HCT116 (cell line): ENCODE results near the gene STON1. TPM values are rescaled to one million over a fixed set of nuclear protein-coding genes. Genes with fewer than 3 reads are reported as not detected.

ENCODE experiments used
- ATAC-seq: fragments of 200-7000 bp; cut with Tn5 transposase; 2 replicates; pipeline ENCODE4 v1.9.1; 2020; ENCODE audit warnings: mild to moderate bottlenecking, moderate library complexity
- BruUV-seq: library from RNA; stranded (reverse); fragments of 400-500 nt; replicated peaks from 2 replicates; lab custom pipeline; 2021; lab: Mats Ljungman, UMichigan
- CTCF ChIA-PET: fragments of 300-600 bp; sonication (Branson Sonifier 250); formaldehyde crosslinking; loops from one replicate; lab custom pipeline; 2021; ENCODE audit warnings: antibody characterized with exemption; lab: Charles Lee
- POLR2A ChIA-PET: fragments of 300-600, 350-600 bp; sonication (Branson Sonifier 250); formaldehyde crosslinking; loops from one replicate; lab custom pipeline; 2021; ENCODE audit warnings: antibody characterized with exemption; lab: Charles Lee
- RAD21 ChIA-PET, 2 experiments: fragments of 300-600 bp; sonication (Branson Sonifier 250); formaldehyde crosslinking; loops; one replicate each; lab custom pipeline; 2023; ENCODE audit warnings: low total read pairs in 2 of 2; ENCODE audit not compliant: uncharacterized antibody in 2 of 2, unreplicated experiment in 2 of 2, low non-redundant PET in 1 of 2; lab: Charles Lee
- DNase-seq: peaks from one replicate; pipeline ENCODE4 v3.0.0-alpha.2; 2010; ENCODE audit warnings: low read depth, low spot score
- H2AFZ ChIP-seq: fragments of 200-600 bp; shearing (Covaris generic), sonication (generic); 2 replicates; pipeline ENCODE4 v1.6.1; 2017; ENCODE audit warnings: low read depth, mixed run types, mixed read lengths, antibody characterized with exemption, low read length; ENCODE audit not compliant: poor library complexity, severe bottlenecking
- H3K27ac ChIP-seq: 2 replicates; pipeline ENCODE4 v1.5.1; 2012; ENCODE audit warnings: low read depth, low read length
- H3K27me3 ChIP-seq: fragments of 200-600 bp; sonication (generic); 2 replicates; pipeline ENCODE4 v1.6.1; 2016; ENCODE audit warnings: mixed run types, low read length, mixed read lengths; ENCODE audit not compliant: insufficient read depth
- H3K36me3 ChIP-seq, 2 experiments: fragments of 200-500 bp in 1 of 2; fragments of 200-600 bp in 1 of 2; sonication (Bioruptor generic) in 1 of 2; sonication (generic) in 1 of 2; 2 replicates each; pipeline versions ENCODE4 v1.5.1 to v1.6.1; 2014 to 2016; ENCODE audit warnings: low read length in 2 of 2, inconsistent platforms in 1 of 2, mixed read lengths in 1 of 2, mixed run types in 1 of 2; ENCODE audit not compliant: insufficient read depth in 2 of 2, control insufficient read depth in 1 of 2
- H3K4me1 ChIP-seq, 2 experiments: fragments of 200-600 bp in 1 of 2; sonication (generic) in 1 of 2; 2 replicates each; pipeline versions ENCODE4 v1.5.1 to v1.6.1; 2012 to 2017; ENCODE audit warnings: low read length in 2 of 2, inconsistent platforms in 1 of 2, mild to moderate bottlenecking in 1 of 2, mixed read lengths in 1 of 2, mixed run types in 1 of 2, moderate library complexity in 1 of 2; ENCODE audit not compliant: insufficient read depth in 2 of 2, control insufficient read depth in 1 of 2
- H3K4me2 ChIP-seq: fragments of 200-600 bp; sonication (generic); 2 replicates; pipeline ENCODE4 v1.6.1; 2017; ENCODE audit warnings: mixed run types, low read length, mixed read lengths
- H3K4me3 ChIP-seq, 2 experiments: fragments of 200-600 bp in 1 of 2; sonication (generic) in 1 of 2; replicated peaks in 1 of 2; 2 replicates each; pipeline ENCODE4 v1.5.1; 2011 to 2016; ENCODE audit warnings: low read length in 2 of 2, control low read depth in 1 of 2, low read depth in 1 of 2, mild to moderate bottlenecking in 1 of 2, mixed read lengths in 1 of 2, mixed run types in 1 of 2
- H3K79me2 ChIP-seq: fragments of 200-600 bp; sonication (generic); 2 replicates; pipeline ENCODE4 v1.6.1; 2017; ENCODE audit warnings: mild to moderate bottlenecking, mixed run types, low read length, moderate library complexity, mixed read lengths; ENCODE audit not compliant: insufficient read depth
- H3K9ac ChIP-seq: fragments of 200-600 bp; sonication (generic); 2 replicates; pipeline ENCODE4 v1.6.1; 2016; ENCODE audit warnings: low read length, mixed read lengths
- H3K9me2 ChIP-seq: fragments of 200-600 bp; sonication (generic), shearing (Covaris generic); 2 replicates; pipeline ENCODE4 v1.6.1; 2017; ENCODE audit warnings: mixed run types, mild to moderate bottlenecking, moderate library complexity; ENCODE audit not compliant: insufficient read depth
- H3K9me3 ChIP-seq, 2 experiments: fragments of 200-500 bp in 1 of 2; fragments of 200-600 bp in 1 of 2; sonication (Bioruptor generic) in 1 of 2; sonication (generic) in 1 of 2; 2 replicates each; pipeline ENCODE4 v1.6.1; 2014 to 2017; ENCODE audit warnings: low read length in 2 of 2, mixed read lengths in 2 of 2, inconsistent platforms in 1 of 2, low read depth in 1 of 2, mild to moderate bottlenecking in 1 of 2, mixed run types in 1 of 2, moderate library complexity in 1 of 2; ENCODE audit not compliant: control insufficient read depth in 1 of 2, insufficient read depth in 1 of 2
- H4K20me1 ChIP-seq: fragments of 200-600 bp; sonication (generic), shearing (Covaris generic); 2 replicates; pipeline ENCODE4 v1.6.1; 2017; ENCODE audit warnings: mixed run types, mild to moderate bottlenecking, moderate library complexity; ENCODE audit not compliant: insufficient read depth
- CEBPB ChIP-seq: IDR thresholded peaks from 2 replicates; pipeline ENCODE4 v1.6.1; 2012; ENCODE audit warnings: low read depth
- EZH2phosphoT487 ChIP-seq: fragments of 200-600 bp; IDR thresholded peaks from 2 replicates; pipeline ENCODE4 v1.6.1; 2018; ENCODE audit warnings: antibody characterized with exemption, borderline replicate concordance
- JUND ChIP-seq: IDR thresholded peaks from 2 replicates; pipeline ENCODE4 v1.6.1; 2012
- POLR2A ChIP-seq: IDR thresholded peaks from 2 replicates; pipeline ENCODE4 v1.7.0; 2011; ENCODE audit warnings: borderline replicate concordance; ENCODE audit not compliant: insufficient read depth, insufficient read length; ENCODE audit errors: extremely low read depth
- RAD21 ChIP-seq: IDR thresholded peaks from 2 replicates; pipeline ENCODE4 v1.6.1; 2012; ENCODE audit warnings: low read depth, mild to moderate bottlenecking
- SP1 ChIP-seq: IDR thresholded peaks from 2 replicates; pipeline ENCODE4 v1.6.1; 2012; ENCODE audit warnings: low read depth
- SRF ChIP-seq: IDR thresholded peaks from 2 replicates; pipeline ENCODE4 v1.6.1; 2012; ENCODE audit warnings: low read depth
- YY1 ChIP-seq: IDR thresholded peaks from 2 replicates; pipeline ENCODE4 v1.6.1; 2011; ENCODE audit warnings: low read length, low read depth, moderate library complexity, mild to moderate bottlenecking; ENCODE audit not compliant: insufficient replicate concordance; ENCODE audit errors: extremely low read depth
- ZBTB33 ChIP-seq: IDR thresholded peaks from 2 replicates; pipeline ENCODE4 v1.6.1; 2011; ENCODE audit warnings: mild to moderate bottlenecking, low read length, moderate library complexity; ENCODE audit not compliant: insufficient replicate concordance; ENCODE audit errors: extremely low read depth
- intact Hi-C: fragments of 100-400 bp; cut with micrococcal nuclease; formaldehyde crosslinking; loops from 2 replicates; pipeline ENCODE4 v1.10.0; 2022
- total RNA-seq: library from RNA; stranded (reverse); gene quantifications from one replicate; pipeline ENCODE4 v1.2.1, GENCODE V29; 2021; ENCODE audit not compliant: unreplicated experiment

The STON1 gene
- total RNA-seq, 1 experiment from 2014 or later, result 1.4 TPM

GRCh38 chr2:48504647-48505327 lies 25.2 kb upstream of the STON1 start:
- Histone ChIP-seq H3K9me3 (no peaks in the 10 kb centered on the region), H3K27me3 (no peaks in the 10 kb centered on the region), H3K4me3 (no peak overlapping the region), H2AFZ (no peak overlapping the region), H4K20me1 (no peaks in the 10 kb centered on the region), H3K9me2 (no peaks in the 10 kb centered on the region), H3K36me3 (peaks cover 0 to 6% of the 10 kb centered on the region in 2 experiments; a peak in 2 of 4 replicates), H3K9ac (no peak overlapping the region), H3K4me2 (no peak overlapping the region), H3K79me2 (no peaks in the 10 kb centered on the region), H3K27ac (no peak overlapping the region)
- ChIA-PET CTCF (no interaction called here), RAD21 (no interaction called here), POLR2A (no interaction called here)
- ATAC-seq, result no peak
- BruUV-seq, result no TSS peak
- intact Hi-C loops, result no loop called here
- TF ChIP-seq CEBPB (no peak), JUND (no peak), YY1 (no peak), ZBTB33 (no peak), SP1 (no peak), POLR2A (no peak), EZH2phosphoT487 (no peak)
- TF ChIP-seq, all 23 proteins: peak for 0
- no peaks in the 10 kb centered on the region for H3K4me1 ChIP-seq
- DNase-seq, result no peak

GRCh38 chr2:48507111-48507510 lies 22.8 kb upstream of the STON1 start:
- H2AFZ ChIP-seq, result no peak overlapping the region
- CTCF ChIA-PET, result no interaction called here
- no peak overlapping the region for H3K27ac ChIP-seq
- RAD21 ChIA-PET, result no interaction called here
- H3K36me3 ChIP-seq, result peaks cover 0 to 14% of the 10 kb centered on the region in 2 experiments; a peak in 2 of 4 replicates
- ATAC-seq (no peak), DNase-seq (no peak)
- H3K9me3 ChIP-seq, result no peaks in the 10 kb centered on the region
- H3K27me3 ChIP-seq, result no peaks in the 10 kb centered on the region
- TF ChIP-seq SRF (no peak), RAD21 (no peak)
- no peak overlapping the region for H3K9ac ChIP-seq
- H3K4me1 ChIP-seq, result no peaks in the 10 kb centered on the region
- POLR2A ChIA-PET, result no interaction called here
- no peak overlapping the region for H3K4me3 ChIP-seq
- intact Hi-C loops, result no loop called here
- no TSS peak for BruUV-seq
- H3K9me2 ChIP-seq, result no peaks in the 10 kb centered on the region
- H3K79me2 ChIP-seq, result no peaks in the 10 kb centered on the region
- H3K4me2 ChIP-seq, result no peak overlapping the region
- H4K20me1 ChIP-seq, result no peaks in the 10 kb centered on the region
